Memory B cell (primary cell): ENCODE data around the gene TMEM82.

ENCODE experiments used
- ATAC-seq: fragments of 150-1000 bp; cut with Tn5 transposase; 2 replicates; pipeline ENCODE4 v1.10.0; 2021; ENCODE audit warnings: low read depth, mild to moderate bottlenecking, moderate library complexity
- DNase-seq, 2 donors: peaks; one replicate each; pipeline ENCODE4 v3.0.0; 2022; ENCODE audit warnings: low spot score in 2 of 2
- H3K27ac Mint-ChIP-seq: one replicate; pipeline ENCODE4 v1.8.0; 2022; ENCODE audit warnings: mild to moderate bottlenecking, moderate library complexity, mixed read lengths
- H3K27me3 Mint-ChIP-seq: one replicate; pipeline ENCODE4 v1.8.0; 2022; ENCODE audit warnings: mixed read lengths
- H3K36me3 Mint-ChIP-seq: one replicate; pipeline ENCODE4 v1.8.0; 2022; ENCODE audit warnings: mild to moderate bottlenecking, mixed read lengths
- H3K4me1 Mint-ChIP-seq: one replicate; pipeline ENCODE4 v1.8.0; 2022; ENCODE audit warnings: mixed read lengths
- H3K4me3 Mint-ChIP-seq: one replicate; pipeline ENCODE4 v1.8.0; 2022; ENCODE audit warnings: mild to moderate bottlenecking, moderate library complexity, mixed read lengths
- H3K9me3 Mint-ChIP-seq: one replicate; pipeline ENCODE4 v1.8.0; 2022; ENCODE audit warnings: mixed read lengths

The TMEM82 gene

DNA sequence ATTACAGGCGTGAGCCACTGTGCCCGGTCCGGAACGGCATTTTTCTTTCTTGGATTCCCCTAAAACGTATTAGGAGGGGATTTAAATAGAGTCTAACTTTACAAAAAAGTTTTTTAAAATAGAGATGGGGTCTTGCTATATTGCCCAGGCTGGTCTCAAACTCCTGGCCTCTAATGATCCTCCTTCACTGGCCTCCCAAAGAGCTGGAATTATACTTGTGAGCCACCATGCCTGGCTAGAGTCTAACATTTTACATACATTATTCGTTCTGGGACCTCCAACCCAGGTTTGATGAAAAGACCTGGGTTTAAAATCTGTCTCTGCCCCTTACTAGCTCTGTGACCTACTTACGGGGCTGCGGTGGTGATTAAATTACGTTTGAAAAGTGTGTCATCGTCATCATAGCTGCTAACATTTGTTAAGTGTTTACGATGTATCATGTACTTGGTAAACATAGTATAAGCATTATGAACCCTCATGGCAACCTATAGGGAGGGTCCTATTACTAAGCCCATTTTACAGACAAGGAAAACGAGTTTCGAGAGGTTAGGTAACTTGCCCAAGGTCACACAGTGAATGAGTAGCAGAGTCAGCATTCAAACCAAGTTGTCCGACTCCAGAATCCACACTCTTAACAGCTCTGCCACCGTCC is 33.7 kb upstream of the TMEM82 start:
- H3K4me1 Mint-ChIP-seq, result peaks cover 20% of the 10 kb centered on the region
- DNase-seq (no peak), ATAC-seq (no peak)
- H3K36me3 Mint-ChIP-seq, result peaks cover 18% of the 10 kb centered on the region
- H3K27ac Mint-ChIP-seq, result no peak overlapping the region
- no peaks in the 10 kb centered on the region for H3K9me3 Mint-ChIP-seq
- H3K4me3 Mint-ChIP-seq, result no peak overlapping the region
- H3K27me3 Mint-ChIP-seq, result no peaks in the 10 kb centered on the region

DNA sequence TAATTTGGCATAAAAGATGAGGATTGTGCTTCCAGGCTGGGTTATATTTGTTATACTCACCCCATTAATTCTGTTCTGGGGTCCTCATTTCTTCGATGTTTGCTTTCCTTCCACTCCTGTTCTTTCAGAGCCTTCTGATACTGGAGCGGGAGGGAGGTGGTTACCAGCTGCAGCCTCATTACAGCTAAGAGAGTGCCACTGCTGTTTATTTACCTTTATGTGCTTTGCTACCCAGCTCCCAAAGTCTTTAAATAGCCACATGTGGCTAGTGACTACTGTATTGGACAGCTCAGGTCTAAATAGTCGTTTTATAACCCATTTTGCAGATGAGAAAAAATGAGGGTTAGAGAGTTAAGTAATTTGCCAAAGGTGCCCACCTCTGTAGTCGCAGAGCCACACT is 33.1 kb upstream of the TMEM82 start:
- ATAC-seq, result no peak
- no peak for DNase-seq
- H3K36me3 Mint-ChIP-seq, result peaks cover 17% of the 10 kb centered on the region
- H3K4me1 Mint-ChIP-seq, result peaks cover 17% of the 10 kb centered on the region
- H3K27ac Mint-ChIP-seq, result no peak overlapping the region
- H3K27me3 Mint-ChIP-seq, result no peaks in the 10 kb centered on the region
- no peaks in the 10 kb centered on the region for H3K9me3 Mint-ChIP-seq
- no peak overlapping the region for H3K4me3 Mint-ChIP-seq

DNA sequence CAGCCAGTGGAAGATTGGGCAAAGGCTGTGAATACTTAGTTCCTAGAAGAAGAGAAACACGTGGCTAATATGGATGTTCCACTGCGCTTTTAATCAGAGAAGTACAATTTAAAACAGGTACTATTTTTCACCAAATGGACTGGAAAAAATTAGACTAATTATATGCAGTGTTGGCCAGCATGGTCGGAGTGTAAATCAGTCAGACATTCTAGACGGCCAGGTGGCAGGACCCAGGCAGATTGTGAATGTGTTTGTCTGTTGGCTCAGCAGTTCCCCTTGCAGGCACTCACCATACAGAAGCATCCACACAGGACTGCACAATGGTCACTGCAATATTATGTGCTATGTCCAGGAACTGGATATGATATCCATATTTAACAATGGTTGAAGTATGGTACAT is 30.1 kb upstream of the TMEM82 start:
- ATAC-seq (no peak), DNase-seq (no peak)
- no peak overlapping the region for H3K4me3 Mint-ChIP-seq
- no peak overlapping the region for H3K27ac Mint-ChIP-seq
- H3K27me3 Mint-ChIP-seq, result no peaks in the 10 kb centered on the region
- no peaks in the 10 kb centered on the region for H3K9me3 Mint-ChIP-seq
- H3K36me3 Mint-ChIP-seq, result peaks cover 3% of the 10 kb centered on the region
- peaks cover 8% of the 10 kb centered on the region for H3K4me1 Mint-ChIP-seq

DNA sequence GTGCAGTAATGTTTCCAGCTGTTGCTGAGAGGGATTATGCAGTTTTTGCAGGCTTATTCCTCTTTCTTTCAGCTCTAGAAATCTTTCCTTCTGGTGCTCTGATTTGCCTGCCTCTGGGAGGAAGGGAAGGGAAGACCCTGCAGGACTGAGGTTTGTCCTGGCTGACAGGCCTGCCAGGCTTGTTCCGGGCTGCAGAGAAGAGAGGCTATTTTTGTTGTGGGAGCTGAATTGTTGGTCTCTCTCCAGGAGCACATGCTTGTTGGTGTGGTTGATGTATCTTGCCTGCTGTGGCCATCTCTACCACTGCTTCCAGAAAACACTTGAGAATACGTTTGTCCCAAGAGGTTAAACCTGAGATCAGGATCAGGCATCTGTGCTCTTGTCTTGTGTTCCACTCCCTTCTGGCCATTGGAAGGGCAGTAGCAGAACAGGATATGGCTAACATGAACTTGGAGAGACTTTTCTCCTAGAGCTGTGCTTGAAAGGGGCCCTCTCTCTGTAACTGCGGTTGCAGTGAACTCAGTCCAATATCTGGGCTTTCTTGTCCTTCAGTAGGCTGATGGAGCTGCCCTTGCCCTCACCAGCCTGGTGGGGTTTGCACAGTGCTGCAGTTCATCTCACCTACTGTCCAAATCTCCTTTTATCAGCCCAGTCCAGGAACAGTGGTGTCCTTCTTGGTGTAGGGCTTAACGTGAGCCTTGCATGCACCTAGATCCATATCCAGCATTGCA is 27.7 kb upstream of the TMEM82 start:
- H3K4me3 Mint-ChIP-seq, result no peak overlapping the region
- no peaks in the 10 kb centered on the region for H3K9me3 Mint-ChIP-seq
- peaks cover 16% of the 10 kb centered on the region for H3K36me3 Mint-ChIP-seq
- no peak for ATAC-seq
- H3K4me1 Mint-ChIP-seq, result peaks cover 6% of the 10 kb centered on the region
- H3K27me3 Mint-ChIP-seq, result no peaks in the 10 kb centered on the region
- no peak overlapping the region for H3K27ac Mint-ChIP-seq
- DNase-seq, result no peak

DNA sequence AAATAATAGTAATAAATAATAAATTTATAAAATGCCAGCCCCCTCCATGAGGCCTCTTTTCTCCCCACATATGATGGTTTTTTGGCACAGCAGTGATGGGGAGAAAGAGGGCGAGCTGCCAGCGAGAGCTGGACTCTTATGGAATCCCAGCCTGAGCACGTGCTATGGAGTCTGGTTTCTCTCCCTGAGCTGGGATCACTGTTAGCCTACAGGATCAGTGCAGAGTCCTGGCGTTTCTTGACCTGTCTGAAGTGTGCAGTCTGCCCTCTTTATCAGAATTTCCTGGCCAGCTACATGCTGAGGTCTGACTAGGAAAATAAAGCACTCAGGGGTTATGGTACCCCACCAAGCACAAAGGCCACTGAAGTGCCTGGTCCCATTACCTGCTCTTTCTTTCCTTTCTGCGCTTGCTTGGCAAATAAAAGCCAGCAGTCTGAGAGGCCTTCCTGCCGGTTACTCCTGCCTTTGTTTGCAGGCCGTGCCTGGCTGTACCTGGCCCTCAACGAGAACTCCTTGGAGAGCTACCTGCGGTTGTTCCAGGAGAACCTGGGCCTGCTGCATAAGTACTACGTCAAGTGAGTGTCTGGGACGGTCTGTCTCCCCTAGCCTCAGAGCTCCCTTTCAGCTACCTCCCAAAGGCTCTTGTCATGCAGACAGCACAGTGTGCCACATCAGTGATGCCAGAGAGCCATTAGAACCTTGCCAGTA is 24.7 kb upstream of the TMEM82 start:
- H3K27ac Mint-ChIP-seq, result no peak overlapping the region
- H3K4me1 Mint-ChIP-seq, result peaks cover 3% of the 10 kb centered on the region
- no peak for ATAC-seq
- DNase-seq, result no peak
- H3K4me3 Mint-ChIP-seq, result no peak overlapping the region
- peaks cover 26% of the 10 kb centered on the region for H3K36me3 Mint-ChIP-seq
- H3K27me3 Mint-ChIP-seq, result no peaks in the 10 kb centered on the region
- H3K9me3 Mint-ChIP-seq, result no peaks in the 10 kb centered on the region

DNA sequence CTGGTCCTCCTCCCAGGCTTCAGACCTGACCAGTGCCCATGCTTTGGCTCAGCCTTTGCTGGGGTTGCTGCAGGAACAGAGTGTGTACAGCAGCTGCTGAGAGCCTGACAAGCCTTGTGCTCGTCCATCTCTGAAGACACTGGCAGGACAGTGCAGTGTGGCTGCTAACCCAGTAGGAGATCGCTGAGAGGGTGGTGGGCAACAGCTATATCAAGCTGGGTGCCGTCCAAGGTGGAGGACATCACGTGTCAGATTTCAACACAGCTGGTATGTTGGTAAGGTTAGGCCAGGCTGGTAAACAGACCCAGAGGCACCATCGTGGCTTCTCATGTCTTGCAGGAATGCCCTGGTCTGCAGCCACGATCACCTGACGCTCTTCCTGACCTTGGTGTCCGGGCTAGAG is 24.1 kb upstream of the TMEM82 start:
- DNase-seq, result no peak
- Mint-ChIP-seq H3K4me3 (no peak overlapping the region), H3K27me3 (no peaks in the 10 kb centered on the region), H3K36me3 (peaks cover 28% of the 10 kb centered on the region), H3K27ac (no peak overlapping the region), H3K4me1 (peaks cover 3% of the 10 kb centered on the region), H3K9me3 (no peaks in the 10 kb centered on the region)
- no peak for ATAC-seq

DNA sequence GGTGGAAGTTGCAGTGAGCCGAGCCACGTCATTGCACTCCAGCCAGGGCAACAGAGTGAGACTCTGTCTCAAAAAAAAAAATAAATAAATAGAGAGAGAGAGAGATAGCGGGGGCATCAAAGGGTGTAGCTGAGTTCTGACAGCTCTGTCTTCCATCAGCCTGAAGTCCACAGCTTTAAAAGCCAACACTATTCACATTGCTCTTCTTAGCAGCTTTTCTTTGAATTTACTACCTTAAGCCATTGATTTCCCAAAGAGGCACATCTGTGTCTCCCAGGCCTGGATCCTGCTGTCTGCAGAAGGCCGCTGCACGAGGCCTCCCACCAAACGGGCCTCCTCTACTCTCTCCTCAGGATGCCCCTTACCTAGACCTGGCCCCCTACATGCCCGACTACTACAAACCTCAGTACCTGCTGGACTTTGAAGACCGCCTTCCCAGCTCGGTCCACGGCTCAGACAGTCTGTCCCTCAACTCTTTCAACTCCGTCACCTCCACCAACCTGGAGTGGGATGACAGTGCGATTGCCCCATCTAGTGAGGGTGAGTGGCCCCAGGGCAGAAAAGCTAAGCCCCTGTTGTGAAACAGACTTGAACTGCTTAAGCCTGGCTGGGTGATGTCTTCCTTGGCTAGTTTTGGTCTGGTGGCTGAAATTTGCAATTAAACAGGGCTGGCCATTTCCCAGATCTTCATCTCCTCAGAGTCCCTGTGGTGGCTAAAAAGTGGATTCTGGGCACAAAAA is 22.7 kb upstream of the TMEM82 start:
- Mint-ChIP-seq H3K36me3 (peaks cover 28% of the 10 kb centered on the region), H3K27me3 (no peaks in the 10 kb centered on the region), H3K9me3 (no peaks in the 10 kb centered on the region), H3K4me1 (peaks cover under 1% of the 10 kb centered on the region), H3K4me3 (no peak overlapping the region), H3K27ac (peak overlapping the region; percentile 63)
- DNase-seq (no peak), ATAC-seq (no peak)

DNA sequence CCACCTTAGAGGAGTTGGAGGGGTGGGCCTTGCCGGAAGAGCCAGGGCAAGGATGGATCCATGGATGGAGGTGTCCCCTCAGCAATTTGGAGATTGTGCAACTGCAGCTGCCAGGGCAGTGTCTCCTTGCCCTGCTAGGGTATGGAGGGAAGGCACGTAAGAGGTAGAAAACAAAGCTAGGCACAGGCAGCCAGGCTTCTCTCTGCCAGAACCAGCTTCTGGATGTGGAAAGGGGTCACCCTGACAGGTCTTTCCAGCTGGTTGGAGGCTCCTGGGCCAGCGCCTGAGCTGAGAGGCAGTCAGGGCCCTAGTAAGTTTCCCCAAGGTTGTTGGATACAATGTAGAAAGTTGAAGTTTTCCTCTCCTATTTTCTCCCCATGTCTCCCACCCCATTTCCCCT is 21.4 kb upstream of the TMEM82 start:
- Mint-ChIP-seq H3K36me3 (peaks cover 34% of the 10 kb centered on the region), H3K4me3 (no peak overlapping the region), H3K9me3 (no peaks in the 10 kb centered on the region), H3K27me3 (no peaks in the 10 kb centered on the region), H3K27ac (no peak overlapping the region), H3K4me1 (no peaks in the 10 kb centered on the region)
- DNase-seq (no peak), ATAC-seq (no peak)

DNA sequence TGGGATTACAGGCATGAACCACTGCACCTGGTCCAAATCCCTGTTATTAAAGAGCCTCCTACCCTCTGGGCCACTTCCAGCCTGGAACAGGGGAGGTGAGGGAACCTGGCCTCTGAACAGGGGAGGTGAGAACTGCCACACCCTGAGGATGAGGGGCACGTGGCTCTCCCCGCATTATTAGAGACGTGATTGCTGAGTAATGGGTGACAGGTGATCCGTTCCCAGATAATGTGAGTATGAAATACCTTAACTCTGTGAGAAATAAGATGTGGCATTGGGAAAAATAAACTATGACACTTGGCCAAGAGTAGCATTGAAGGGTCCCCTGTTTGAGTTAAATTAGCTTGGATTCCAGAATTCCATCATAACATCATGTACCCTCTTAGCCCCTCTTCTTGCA is 19.9 kb upstream of the TMEM82 start:
- no peaks in the 10 kb centered on the region for H3K27me3 Mint-ChIP-seq
- no peak for ATAC-seq
- no peaks in the 10 kb centered on the region for H3K9me3 Mint-ChIP-seq
- peaks cover 36% of the 10 kb centered on the region for H3K36me3 Mint-ChIP-seq
- no peak overlapping the region for H3K27ac Mint-ChIP-seq
- no peak overlapping the region for H3K4me3 Mint-ChIP-seq
- no peak for DNase-seq
- H3K4me1 Mint-ChIP-seq, result no peaks in the 10 kb centered on the region

DNA sequence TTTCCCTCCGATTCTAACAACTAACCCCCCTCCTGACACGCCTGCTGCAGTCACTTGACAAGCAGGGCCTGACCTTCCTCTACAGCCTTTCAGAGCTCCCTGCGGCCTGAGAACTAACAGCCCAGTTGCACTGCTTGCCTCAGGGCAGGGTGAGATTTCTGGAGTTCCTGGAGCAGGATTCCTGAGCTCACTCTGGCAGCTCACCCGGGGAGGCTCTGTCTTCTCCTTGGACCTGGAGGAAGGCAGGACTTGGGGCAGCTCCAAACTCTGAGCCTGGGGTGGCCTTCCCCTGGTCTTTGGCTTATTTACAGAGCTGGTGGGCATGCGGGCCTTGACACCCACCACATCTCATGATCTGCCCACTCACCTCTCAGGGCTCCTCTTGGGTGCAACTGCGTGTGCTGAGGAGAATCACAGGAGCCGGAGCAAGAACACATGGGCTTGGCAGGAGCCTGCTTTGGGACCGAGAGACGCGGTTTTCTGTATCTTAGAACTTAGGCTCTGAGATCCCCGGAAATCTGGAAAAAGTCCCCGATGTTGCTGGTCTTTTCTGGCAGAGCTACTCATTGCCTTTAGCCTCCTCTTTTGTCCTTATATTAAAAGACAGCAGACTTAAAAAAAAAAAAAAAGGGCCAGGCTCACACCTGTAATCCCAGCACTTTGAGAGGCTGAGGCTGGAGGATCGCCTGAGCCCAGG is 19.3 kb upstream of the TMEM82 start:
- peaks cover 33% of the 10 kb centered on the region for H3K36me3 Mint-ChIP-seq
- ATAC-seq, result no peak

DNA sequence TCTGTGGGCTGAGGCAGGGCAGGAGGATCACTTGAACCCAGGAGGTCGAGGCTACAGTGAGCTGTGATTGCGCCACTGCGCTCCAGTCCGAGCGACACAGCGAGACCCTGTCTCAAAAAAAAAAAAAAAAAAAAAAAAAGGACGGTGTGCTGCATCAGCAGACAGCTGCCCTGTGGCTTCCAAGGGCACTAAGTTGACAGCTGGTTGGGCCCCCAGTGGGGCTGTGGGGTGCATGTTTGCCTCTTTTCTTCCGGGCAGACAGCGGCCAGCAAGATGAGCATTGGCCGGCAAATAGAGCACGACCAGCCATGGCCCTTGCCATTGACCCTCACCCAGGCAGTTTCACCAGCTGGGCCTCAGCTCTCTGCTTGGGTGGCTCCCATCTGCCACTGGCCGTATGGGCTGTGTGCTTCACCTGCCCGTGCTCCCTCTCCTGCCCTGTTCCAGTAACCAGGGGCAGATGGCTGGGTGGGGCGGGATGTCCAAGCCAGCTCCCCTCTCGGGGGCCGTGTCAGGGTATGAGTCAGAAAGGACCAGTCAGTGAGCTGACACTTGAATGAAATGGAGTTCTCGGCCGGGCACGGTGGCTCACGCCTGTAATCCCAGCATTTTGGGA is 18.6 kb upstream of the TMEM82 start:
- DNase-seq (peak in 1 of 2 donors; percentile 9), ATAC-seq (no peak)
- H3K36me3 Mint-ChIP-seq, result peaks cover 31% of the 10 kb centered on the region
- no peak overlapping the region for H3K4me3 Mint-ChIP-seq
- H3K27me3 Mint-ChIP-seq, result no peaks in the 10 kb centered on the region
- no peaks in the 10 kb centered on the region for H3K9me3 Mint-ChIP-seq
- peak overlapping the region; percentile 6 for H3K27ac Mint-ChIP-seq
- no peaks in the 10 kb centered on the region for H3K4me1 Mint-ChIP-seq

More for the DNA sequence above, 19.3 kb upstream of the TMEM82 start:
- DNase-seq, result no peak
- no peak overlapping the region for H3K27ac Mint-ChIP-seq
- no peak overlapping the region for H3K4me3 Mint-ChIP-seq
- H3K27me3 Mint-ChIP-seq, result no peaks in the 10 kb centered on the region
- no peaks in the 10 kb centered on the region for H3K4me1 Mint-ChIP-seq
- H3K9me3 Mint-ChIP-seq, result no peaks in the 10 kb centered on the region

DNA sequence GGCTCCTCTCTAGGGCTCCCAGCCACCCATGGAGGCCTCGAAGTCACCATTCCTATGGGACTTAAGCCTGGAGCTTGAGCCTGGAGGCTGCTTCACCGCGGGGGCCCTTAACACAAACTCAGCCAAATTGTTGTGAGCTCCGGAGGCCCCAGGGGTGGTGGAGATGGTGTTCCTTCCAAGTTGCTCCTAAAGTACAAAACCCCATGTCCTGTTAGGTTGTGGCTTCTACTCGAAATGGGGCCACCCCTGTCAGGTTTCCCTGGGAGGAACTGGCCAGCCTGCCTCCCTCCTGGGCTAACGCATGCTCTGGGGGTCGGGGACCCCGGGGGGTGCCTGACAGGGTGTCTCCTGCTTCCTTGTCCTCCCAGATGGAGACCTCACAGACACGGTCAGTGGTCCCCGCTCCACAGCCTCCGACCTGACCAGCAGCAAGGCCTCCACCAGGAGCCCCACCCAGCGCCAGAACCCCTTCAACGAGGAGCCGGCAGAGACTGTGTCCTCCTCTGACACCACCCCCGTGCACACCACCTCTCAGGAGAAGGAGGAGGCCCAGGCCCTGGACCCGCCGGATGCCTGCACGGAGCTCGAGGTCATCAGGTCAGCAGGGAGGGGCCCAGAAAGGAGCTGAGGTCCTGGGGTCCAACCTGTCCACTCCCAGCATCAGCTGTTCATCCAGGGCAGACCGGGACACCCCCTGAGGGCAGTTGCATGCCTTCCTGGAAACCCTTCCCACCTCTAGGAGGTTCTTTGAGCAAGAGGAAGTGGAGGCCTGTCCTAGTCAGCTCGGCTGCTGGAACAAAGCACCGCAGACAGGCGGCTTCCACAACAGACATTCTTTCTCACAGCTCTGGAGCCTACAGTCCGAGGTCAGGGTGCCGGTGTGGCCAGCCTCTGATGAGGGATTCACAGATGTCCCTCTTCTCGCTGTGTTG is 17.1 kb upstream of the TMEM82 start:
- Mint-ChIP-seq H3K27ac (peak overlapping the region; percentile 70), H3K4me1 (no peaks in the 10 kb centered on the region), H3K27me3 (no peaks in the 10 kb centered on the region), H3K4me3 (no peak overlapping the region), H3K36me3 (peaks cover 28% of the 10 kb centered on the region), H3K9me3 (no peaks in the 10 kb centered on the region)
- DNase-seq, result no peak
- no peak for ATAC-seq
